HTR-8/SVneo (cell line): ENCODE results near the gene GALNTL6.

Experiments
- DNase-seq: peaks from one replicate; pipeline ENCODE4 v3.0.0; 2011; ENCODE audit warnings: low spot score, mixed read lengths; ENCODE audit not compliant: insufficient read length
- FAIRE-seq: peaks from 2 replicates; lab custom pipeline; 2011; peaks lifted over from hg19 to GRCh38; lab: Jason Lieb, UNC

GALNTL6 gene

DNA sequence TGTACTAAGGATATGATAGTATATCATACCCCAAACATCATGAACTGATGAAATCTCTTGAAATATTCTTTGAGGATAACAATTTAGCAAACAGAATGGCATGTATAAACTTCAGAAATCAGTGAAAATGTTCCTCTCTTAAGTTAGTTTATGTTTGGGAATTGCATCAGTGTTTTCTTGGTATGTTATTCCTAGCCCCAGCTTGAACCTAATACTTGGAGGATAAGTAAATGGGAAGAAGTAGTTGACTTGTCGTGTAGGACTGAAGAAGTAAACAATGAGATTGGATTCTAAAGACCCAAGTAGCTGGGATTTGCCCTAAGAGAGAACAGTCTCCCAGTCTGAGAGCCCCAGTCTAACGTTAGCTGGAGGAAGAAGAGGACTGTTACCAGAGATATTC, 355.7 kb downstream of the GALNTL6 start:
- FAIRE-seq, result no peak
- no peak for DNase-seq

DNA sequence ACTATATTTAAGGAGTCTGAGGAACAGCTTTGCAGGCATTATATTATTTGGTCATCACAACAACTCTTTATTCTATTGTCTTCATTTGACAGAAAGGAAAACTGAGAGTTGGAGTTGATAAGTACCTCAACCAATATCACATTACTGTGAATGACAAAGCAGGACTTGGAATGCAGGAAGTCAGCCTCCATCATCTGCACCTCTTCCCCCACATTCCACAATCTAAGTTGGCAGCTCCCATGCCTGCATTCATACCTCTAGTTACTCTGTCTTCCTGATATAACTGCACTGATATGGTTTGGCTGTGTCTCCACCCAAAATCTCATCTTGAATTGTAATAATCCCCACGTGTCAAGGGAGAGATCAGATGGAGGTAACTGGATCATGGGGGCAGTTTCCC, 356.7 kb downstream of the GALNTL6 start:
- DNase-seq (no peak), FAIRE-seq (peak; percentile 57)

- DNase-seq, result no peak
- FAIRE-seq, result no peak
These were observed 360.0 kb downstream of the GALNTL6 start for GRCh38 chr4:172173206-172173605.

DNA sequence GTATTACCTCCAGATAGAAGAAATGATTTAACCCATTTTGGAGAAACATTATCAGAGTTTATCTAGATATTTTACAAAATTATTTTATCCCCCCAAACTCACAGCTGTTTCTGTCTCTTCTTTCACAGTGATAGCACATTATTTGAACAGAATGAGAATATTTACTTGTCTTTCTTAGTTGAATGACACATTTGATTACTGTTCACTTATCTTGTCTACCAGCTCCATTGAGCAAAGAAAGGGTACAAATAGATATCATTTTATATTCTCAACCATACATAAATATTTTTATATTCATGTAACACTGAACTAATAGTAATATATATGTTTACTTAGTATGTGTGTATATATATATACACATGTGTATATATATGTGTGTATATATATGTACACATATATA, 364.2 kb downstream of the GALNTL6 start:
- DNase-seq, result no peak
- FAIRE-seq, result no peak

DNA sequence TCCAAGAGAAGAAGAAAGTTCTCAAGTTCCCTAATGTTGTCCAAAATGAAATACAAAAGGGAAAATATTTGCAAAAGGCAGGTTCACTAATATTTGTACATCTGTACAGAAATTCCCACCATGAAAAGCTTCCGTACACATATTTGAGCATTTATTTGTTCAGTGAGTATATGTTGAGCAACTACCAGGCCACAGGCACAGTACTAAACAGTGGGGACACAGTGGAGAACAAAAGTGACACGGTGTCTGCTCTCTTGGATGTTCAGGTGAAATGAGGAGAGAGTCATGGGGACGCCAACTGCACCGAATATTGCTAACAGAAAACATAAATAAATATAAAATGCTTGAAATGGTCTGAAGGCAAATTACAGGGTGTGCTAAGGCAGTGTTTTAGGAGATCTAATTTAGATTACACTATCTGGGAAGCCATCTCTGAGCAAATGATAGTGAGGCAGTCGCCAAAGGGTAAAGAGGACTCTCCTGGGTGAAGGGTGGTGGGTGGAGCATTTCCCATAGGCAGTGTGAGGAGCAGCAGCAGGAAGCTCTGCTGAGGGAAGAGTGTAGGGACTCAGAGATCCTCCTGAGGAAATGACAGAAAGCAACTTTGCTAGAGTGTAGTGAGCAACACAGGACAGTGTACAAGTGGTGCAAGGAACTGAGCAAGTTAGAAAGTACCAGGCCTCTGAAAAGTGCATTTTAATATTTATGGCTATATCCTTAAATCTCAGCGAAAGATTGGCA, 375.2 kb downstream of the GALNTL6 start:
- DNase-seq, result no peak
- no peak for FAIRE-seq

DNA sequence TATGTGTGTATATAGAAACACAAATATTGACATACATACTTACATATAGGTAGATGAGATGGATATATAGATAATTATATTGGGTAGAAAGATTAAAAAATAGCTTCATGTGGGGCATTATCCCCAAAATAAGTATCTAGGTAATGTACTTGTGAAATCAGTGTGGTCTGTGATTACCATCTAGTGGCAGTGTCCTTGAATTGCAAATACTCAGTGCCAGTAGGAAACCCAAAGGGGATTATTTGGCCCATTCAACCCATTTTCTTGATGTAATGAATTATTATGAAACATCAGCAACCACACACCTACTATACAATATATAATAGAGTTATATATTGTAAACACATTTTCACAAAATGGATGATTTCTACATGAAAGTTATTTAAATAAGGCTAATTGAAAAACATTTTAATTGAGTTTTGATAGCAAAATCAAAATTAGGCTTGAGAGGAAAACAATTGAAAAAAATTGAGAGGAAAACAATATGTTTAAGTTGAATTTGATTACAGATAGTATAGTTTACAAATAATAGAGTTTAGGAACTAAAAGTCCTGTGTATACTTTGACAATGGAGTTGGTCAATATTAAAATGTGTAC, 389.4 kb downstream of the GALNTL6 start:
- DNase-seq, result peak; percentile 42
- FAIRE-seq, result no peak

DNA sequence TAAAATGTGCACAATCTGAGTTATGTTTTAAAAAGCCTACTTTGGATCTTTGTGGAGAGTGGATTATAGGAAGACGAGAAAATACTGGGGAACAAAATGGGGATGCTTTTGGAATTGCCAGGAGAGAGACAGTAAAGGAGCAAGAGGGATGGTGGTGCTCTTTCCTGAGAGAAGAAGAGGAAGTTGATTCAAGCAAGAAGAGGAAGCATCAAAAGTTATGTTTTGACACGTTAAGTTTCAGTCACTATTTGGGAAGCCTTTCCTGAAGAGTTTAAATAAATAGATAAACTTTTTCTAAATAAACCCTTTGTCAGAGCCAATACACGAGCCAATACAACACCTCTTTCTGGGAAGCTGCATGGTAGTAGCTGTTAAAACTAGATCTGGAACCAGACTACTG, 394.1 kb downstream of the GALNTL6 start:
- FAIRE-seq, result no peak
- no peak for DNase-seq

GRCh38 chr4:172207886-172208285, 394.7 kb downstream of the GALNTL6 start:
- DNase-seq, result no peak
- FAIRE-seq, result no peak

DNA sequence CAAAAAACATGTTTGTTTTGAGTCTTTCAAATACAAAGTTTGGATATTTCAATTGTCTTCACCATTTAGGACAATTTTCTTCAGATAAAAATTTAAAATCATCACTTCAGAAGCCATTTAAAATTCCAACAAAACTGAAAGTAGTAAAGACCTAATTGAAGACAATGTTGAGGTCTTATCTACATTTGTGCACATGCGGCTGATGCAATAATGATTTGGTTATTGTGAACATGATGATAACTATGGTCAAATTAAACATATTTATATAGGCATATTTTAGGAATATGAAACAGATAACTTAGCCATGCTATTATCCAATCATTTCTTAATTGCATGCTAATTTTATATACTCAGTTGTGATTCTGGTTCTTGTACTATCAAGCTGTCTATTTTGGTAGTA, 407.5 kb downstream of the GALNTL6 start:
- DNase-seq, result no peak
- no peak for FAIRE-seq

GRCh38 chr4:172225457-172225856, 412.3 kb downstream of the GALNTL6 start:
- no peak for FAIRE-seq

GRCh38 chr4:172232966-172233365, 419.8 kb downstream of the GALNTL6 start:
- FAIRE-seq, result no peak
- DNase-seq, result no peak

More at GRCh38 chr4:172225457-172225856, 412.3 kb downstream of the GALNTL6 start:
- no peak for DNase-seq

GRCh38 chr4:172243551-172243950, 430.3 kb downstream of the GALNTL6 start:
- FAIRE-seq, result no peak
- DNase-seq, result no peak

- DNase-seq (no peak), FAIRE-seq (no peak)
These were observed 432.3 kb downstream of the GALNTL6 start for GRCh38 chr4:172245516-172245915.

GRCh38 chr4:172253409-172253808, 440.2 kb downstream of the GALNTL6 start:
- FAIRE-seq, result peak; percentile 44

DNA sequence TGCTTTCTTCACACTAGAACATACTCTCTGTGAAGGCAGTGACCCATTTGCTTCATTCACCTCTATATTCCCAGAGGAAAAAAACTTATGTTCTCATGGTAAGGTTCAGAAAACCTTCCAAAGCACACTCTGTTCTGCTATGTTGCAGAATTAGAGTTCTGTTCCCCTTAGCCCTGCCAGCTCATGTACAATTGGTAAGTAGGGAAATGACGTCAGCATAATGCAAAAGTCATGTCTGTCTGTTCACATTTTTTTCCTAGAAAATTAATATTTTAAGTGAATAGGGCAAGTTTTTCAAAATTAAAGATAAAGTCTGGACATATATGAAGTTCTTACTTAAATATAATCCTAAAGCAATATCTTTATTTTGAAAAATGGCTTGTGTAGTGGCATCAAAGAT, 443.6 kb downstream of the GALNTL6 start:
- no peak for DNase-seq
- FAIRE-seq, result no peak

More at GRCh38 chr4:172253409-172253808, 440.2 kb downstream of the GALNTL6 start:
- DNase-seq, result no peak

DNA sequence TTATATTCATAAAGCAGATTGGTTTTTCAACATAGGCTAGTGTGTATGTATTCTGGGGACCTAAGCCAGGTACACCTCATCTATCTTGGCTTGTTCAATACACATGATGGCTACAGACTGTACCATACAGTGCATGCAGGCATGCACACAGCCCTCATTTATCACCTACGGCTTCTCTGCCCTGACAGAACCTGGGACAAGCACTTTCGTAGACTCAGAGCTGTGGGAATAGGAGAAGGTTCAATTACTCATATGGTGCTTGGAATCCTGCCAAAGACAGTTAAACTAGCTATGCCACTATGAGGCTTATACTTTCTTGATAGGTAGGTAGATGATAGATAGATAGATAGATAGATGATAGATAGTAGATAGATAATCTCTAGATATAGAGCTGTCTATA, 457.2 kb downstream of the GALNTL6 start:
- DNase-seq, result no peak
- FAIRE-seq, result no peak

- DNase-seq (no peak), FAIRE-seq (no peak)
These were observed 473.9 kb downstream of the GALNTL6 start for GRCh38 chr4:172287117-172287516.

GRCh38 chr4:172305698-172306097, 492.5 kb downstream of the GALNTL6 start:
- no peak for DNase-seq
- FAIRE-seq, result no peak

- FAIRE-seq (no peak), DNase-seq (no peak)
These were observed 494.9 kb downstream of the GALNTL6 start for GRCh38 chr4:172308078-172308477.

DNA sequence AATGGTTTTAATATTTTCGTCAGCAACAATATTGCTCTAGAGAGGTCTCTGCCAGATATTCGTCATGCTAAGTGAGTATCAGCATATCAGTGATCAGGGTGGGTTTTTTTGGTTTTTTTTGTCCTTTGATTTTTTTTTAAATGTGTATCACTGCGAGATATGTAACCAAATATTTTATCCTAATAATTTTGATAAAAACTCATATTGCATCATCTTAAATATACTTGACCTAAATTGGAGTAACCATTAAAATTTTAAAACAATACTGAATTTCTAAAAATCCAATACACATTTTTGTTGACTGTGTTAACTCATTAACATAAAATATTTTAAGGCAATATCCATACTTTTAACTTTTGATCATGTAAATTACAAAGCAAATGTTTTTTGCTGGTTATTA, 498.5 kb downstream of the GALNTL6 start:
- DNase-seq (no peak), FAIRE-seq (no peak)

DNA sequence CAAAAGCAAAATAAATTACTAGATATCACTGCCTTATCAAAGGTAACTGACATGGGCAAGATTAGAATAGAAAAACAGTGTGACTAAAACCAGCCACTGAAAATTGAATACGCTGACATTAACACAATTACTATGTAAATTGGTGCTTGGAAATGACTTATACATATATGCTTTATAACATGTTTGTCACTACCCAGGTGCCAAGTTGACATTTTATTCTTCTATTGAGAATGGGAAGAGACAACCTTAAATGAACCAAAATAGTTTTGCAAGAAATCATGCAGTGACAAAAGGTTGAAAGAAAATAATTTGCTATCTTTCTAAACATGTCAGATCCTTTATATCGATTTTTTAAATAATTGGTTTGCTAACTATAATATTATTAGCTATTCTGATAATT, 510.1 kb downstream of the GALNTL6 start:
- FAIRE-seq (no peak), DNase-seq (no peak)
